ENCODE measurements around the gene FHIT.
A peak's percentile ranks its signal among the peaks of the same experiment; 100 is the strongest.

Gene FHIT

DNA sequence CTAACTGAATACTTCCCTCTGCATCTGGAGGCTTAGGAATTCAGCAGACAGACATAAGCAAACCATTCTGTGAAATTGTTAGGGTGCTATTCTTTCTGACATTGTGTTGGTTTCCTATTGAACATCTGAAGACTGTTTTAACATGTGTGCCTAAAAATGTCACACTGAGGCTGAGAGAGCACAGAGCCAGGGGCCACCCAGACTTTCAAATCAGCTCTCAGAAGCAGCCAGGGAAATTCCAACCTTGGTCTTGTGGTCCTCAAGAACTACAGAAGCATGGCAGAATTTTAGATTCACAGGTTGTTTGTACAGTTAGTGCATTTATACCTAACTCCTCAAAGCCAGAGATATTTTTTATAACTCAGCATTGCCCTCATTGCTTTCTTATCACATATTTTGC lies 1272.3 kb downstream of the FHIT start:
- no peak overlapping the region for H3K4me3 ChIP-seq (ENCODE audit: low read depth, low read length)

GRCh38 chr3:59970796-59971195 lies 1280.5 kb downstream of the FHIT start:
- no peak for DNase-seq (ENCODE audit: low read depth)
- TF ChIP-seq, protein P1, sequence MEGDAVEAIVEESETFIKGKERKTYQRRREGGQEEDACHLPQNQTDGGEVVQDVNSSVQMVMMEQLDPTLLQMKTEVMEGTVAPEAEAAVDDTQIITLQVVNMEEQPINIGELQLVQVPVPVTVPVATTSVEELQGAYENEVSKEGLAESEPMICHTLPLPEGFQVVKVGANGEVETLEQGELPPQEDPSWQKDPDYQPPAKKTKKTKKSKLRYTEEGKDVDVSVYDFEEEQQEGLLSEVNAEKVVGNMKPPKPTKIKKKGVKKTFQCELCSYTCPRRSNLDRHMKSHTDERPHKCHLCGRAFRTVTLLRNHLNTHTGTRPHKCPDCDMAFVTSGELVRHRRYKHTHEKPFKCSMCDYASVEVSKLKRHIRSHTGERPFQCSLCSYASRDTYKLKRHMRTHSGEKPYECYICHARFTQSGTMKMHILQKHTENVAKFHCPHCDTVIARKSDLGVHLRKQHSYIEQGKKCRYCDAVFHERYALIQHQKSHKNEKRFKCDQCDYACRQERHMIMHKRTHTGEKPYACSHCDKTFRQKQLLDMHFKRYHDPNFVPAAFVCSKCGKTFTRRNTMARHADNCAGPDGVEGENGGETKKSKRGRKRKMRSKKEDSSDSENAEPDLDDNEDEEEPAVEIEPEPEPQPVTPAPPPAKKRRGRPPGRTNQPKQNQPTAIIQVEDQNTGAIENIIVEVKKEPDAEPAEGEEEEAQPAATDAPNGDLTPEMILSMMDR (IDR thresholded peaks at IDR 0.05; ENCODE audit: low read depth, low read length, missing control alignments), result no peak

More for the DNA sequence above, 1272.3 kb downstream of the FHIT start:
- TF ChIP-seq, protein P1 (IDR thresholded peaks at IDR 0.05; ENCODE audit: low read depth, low read length, missing control alignments), result no peak
- DNase-seq (ENCODE audit: low read depth), result peak; percentile 24

DNA sequence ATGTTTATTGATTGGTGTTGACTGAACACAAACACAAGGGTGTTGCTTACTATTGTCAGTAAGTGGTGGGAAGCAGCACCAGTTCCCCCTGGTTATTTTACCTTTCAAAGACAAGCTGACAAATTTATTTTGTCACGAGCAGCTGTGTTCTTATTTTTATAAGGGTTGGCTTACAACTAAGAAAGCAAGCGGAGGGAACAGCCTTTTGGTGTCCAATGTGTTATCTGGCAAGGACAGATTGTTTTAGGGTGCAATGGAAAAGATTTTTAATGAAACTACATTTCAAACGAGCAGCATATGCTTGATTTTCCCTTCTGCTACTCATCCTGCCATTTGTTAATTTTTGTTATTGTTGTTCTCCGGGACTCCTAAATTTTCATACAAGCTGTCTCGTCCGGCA lies 1280.9 kb downstream of the FHIT start:
- H3K4me3 ChIP-seq (ENCODE audit: low read depth, low read length), result no peak overlapping the region
- TF ChIP-seq, protein P1 (IDR thresholded peaks at IDR 0.05; ENCODE audit: low read depth, low read length, missing control alignments), result no peak
- DNase-seq (ENCODE audit: low read depth), result no peak

More at GRCh38 chr3:59970796-59971195, 1280.5 kb downstream of the FHIT start:
- H3K4me3 ChIP-seq (ENCODE audit: low read depth, low read length), result no peak overlapping the region

DNA sequence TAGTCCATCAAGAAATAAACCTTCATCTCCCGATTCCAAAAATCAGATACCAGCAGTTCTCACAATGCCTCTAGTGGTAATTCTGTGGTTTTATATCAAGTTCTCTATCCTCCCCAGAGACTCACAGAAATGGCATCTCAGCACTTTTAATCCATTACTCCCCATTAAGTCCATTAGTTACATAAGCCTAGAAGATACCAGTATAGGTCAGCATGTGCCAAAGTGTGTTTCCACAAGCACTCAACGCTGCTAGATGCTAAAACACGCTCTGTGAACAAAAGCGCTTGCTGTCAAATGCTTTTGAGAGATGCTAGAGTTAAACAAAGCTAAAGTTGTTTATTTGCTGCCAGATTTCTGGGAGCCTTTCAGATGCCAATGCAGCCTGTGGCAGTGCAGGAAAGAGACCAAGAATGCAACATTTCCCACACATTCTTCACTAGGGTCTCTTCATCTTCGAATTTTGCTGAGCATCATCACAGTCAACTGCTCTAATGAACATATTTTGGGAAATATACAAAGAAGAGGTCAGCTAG lies 1282.7 kb downstream of the FHIT start:
- TF ChIP-seq, protein P1 (IDR thresholded peaks at IDR 0.05; ENCODE audit: low read depth, low read length, missing control alignments), result no peak
- H3K4me3 ChIP-seq (ENCODE audit: low read depth, low read length), result no peak overlapping the region
- DNase-seq (ENCODE audit: low read depth), result no peak

- TF ChIP-seq, protein P1 (IDR thresholded peaks at IDR 0.05; ENCODE audit: low read depth, low read length, missing control alignments), result no peak
- no peak for DNase-seq (ENCODE audit: low read depth)
- H3K4me3 ChIP-seq (ENCODE audit: low read depth, low read length), result no peak overlapping the region
These were observed 1287.6 kb downstream of the FHIT start for GRCh38 chr3:59963676-59964075.

DNA sequence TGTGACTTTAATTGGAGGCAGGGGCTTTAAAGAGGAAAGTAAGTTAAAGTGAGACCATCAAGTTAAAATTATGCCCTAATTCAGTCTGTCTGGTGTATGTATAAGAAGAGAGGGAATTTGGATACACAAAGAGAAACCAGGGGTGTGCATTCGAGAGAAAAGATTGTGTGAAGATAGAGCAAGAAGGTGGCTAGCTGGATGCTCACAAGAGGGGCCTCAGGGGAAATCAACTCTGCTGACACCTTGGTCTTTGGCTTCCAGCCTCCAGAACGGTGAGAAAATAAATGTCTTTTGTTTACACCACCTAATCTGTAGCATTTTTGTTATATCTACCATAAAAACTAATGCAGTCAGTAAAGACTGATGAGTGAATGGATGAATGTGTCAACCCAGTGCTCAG lies 1294.1 kb downstream of the FHIT start:
- TF ChIP-seq, protein P1 (IDR thresholded peaks at IDR 0.05; ENCODE audit: low read depth, low read length, missing control alignments), result no peak
- H3K4me3 ChIP-seq (ENCODE audit: low read depth, low read length), result no peak overlapping the region
- no peak for DNase-seq (ENCODE audit: low read depth)

- no peak overlapping the region for H3K4me3 ChIP-seq (ENCODE audit: low read depth, low read length)
- TF ChIP-seq, protein P1 (IDR thresholded peaks at IDR 0.05; ENCODE audit: low read depth, low read length, missing control alignments), result no peak
- no peak for DNase-seq (ENCODE audit: low read depth)
These were observed 1298.1 kb downstream of the FHIT start for GRCh38 chr3:59953104-59953503.
